ENCODE measurements around the gene ALPG. TPM values are rescaled to one million over a fixed set of nuclear protein-coding genes. Genes with fewer than 3 reads are reported as not detected.

Gene ALPG
- total RNA-seq, 1 donor from 2014 or later = not detected

DNA sequence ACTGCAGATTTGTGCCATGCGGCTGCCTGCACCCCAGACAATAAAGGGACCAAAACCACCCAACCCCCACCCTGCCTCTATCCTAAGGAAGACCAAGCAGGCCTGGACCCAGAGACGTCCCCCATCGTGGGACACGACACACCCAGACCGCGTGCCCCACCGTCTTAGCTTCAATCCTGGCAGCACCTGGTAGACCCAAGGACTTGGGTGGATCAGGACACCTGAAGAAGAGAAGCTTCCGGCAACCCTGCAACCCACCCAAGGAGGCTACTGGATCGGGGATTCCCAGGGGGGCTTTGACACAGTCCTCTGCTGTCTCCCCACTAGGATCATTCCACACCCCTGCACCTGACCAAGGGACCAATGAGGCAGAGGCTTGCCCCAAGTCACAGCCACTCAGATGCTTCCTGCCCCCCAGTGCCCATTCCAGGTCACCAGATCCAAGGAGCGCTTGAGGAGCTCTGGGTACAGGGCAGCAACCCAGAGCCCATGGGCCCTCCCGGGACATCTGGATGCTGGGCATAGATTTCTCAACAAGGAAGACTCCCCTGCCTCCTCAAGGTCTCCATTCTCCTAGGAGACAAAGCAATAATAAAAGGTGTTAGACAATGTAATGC is 52.9 kb downstream of the ALPG start:
- no peak for DNase-seq (ENCODE audit: extremely low spot score, unreplicated experiment)
- TF ChIP-seq, protein P1, sequence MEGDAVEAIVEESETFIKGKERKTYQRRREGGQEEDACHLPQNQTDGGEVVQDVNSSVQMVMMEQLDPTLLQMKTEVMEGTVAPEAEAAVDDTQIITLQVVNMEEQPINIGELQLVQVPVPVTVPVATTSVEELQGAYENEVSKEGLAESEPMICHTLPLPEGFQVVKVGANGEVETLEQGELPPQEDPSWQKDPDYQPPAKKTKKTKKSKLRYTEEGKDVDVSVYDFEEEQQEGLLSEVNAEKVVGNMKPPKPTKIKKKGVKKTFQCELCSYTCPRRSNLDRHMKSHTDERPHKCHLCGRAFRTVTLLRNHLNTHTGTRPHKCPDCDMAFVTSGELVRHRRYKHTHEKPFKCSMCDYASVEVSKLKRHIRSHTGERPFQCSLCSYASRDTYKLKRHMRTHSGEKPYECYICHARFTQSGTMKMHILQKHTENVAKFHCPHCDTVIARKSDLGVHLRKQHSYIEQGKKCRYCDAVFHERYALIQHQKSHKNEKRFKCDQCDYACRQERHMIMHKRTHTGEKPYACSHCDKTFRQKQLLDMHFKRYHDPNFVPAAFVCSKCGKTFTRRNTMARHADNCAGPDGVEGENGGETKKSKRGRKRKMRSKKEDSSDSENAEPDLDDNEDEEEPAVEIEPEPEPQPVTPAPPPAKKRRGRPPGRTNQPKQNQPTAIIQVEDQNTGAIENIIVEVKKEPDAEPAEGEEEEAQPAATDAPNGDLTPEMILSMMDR (IDR thresholded peaks at IDR 0.05) = no peak

DNA sequence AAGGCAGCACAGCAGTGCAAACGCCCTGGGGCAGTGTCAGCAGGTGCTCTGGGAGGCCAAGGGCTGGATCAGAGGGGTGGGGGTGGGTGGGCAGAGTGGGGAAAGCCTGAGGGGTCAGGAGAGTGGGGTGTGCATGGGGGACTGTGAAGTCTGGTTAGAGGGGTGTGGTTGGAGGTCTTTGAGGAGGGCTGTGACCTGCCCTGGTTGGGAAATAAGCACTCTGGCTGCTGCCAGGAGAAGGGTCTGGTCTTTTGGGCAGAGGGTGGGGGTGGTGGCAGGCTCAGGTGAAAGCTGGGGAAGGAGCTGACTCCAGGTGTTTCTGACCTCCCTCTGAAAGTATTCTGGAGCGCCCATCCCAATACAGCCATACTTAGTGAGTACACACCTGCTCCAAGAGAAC is 53.5 kb downstream of the ALPG start:
- peaks cover 14% of the 10 kb centered on the region for H3K27me3 Mint-ChIP-seq (ENCODE audit: unreplicated experiment)
- TF ChIP-seq, protein P1 (IDR thresholded peaks at IDR 0.05) = no peak
- H3K4me1 Mint-ChIP-seq (ENCODE audit: unreplicated experiment) = peaks cover 33% of the 10 kb centered on the region
- H3K36me3 Mint-ChIP-seq (ENCODE audit: unreplicated experiment) = no peaks in the 10 kb centered on the region
- DNase-seq (ENCODE audit: extremely low spot score, unreplicated experiment) = no peak
- no peak overlapping the region for H3K4me3 Mint-ChIP-seq (ENCODE audit: unreplicated experiment)
- H3K9me3 Mint-ChIP-seq (ENCODE audit: unreplicated experiment) = no peaks in the 10 kb centered on the region
- no peak overlapping the region for H3K27ac Mint-ChIP-seq (ENCODE audit: unreplicated experiment)

More for the DNA sequence above, 52.9 kb downstream of the ALPG start:
- no peak overlapping the region for H3K4me3 Mint-ChIP-seq (ENCODE audit: unreplicated experiment)
- peaks cover 18% of the 10 kb centered on the region for H3K27me3 Mint-ChIP-seq (ENCODE audit: unreplicated experiment)
- peaks cover 33% of the 10 kb centered on the region for H3K4me1 Mint-ChIP-seq (ENCODE audit: unreplicated experiment)
- H3K9me3 Mint-ChIP-seq (ENCODE audit: unreplicated experiment) = no peaks in the 10 kb centered on the region
- no peak overlapping the region for H3K27ac Mint-ChIP-seq (ENCODE audit: unreplicated experiment)
- H3K36me3 Mint-ChIP-seq (ENCODE audit: unreplicated experiment) = no peaks in the 10 kb centered on the region

Other genes with a start within 250 kb of the ALPG start
- gene ALPP, start 28.1 kb upstream of the ALPG start, total RNA-seq = not detected in 2 replicates
- not detected in 2 replicates for gene ALPI, start 49.3 kb downstream of the ALPG start, total RNA-seq
- 0.13 and 0.60 TPM in 2 replicates for gene ECEL1, start 81.0 kb downstream of the ALPG start, total RNA-seq
- gene PRSS56, start 113.5 kb downstream of the ALPG start, total RNA-seq = not detected in 2 replicates
- not detected in 2 replicates for gene CHRND, start 119.3 kb downstream of the ALPG start, total RNA-seq
- gene CHRNG, start 132.8 kb downstream of the ALPG start, total RNA-seq = not detected in 2 replicates
- gene TIGD1, start 143.7 kb downstream of the ALPG start, total RNA-seq = 6.7 and 8.2 TPM in 2 replicates
- gene EIF4E2, start 143.8 kb downstream of the ALPG start, total RNA-seq = 88.4 and 90.5 TPM in 2 replicates
- 106 and 114 TPM in 2 replicates for gene EFHD1, start 226.8 kb downstream of the ALPG start, total RNA-seq

Measured in osteocyte (in vitro differentiated cells).